K562 (cell line): ENCODE results near the gene SOX18. TPM values are rescaled to one million over a fixed set of nuclear protein-coding genes. Genes with fewer than 3 reads are reported as not detected.

Experiments used
- FOXM1 ChIP-seq, 2 experiments: fragments of 450-650 bp in 1 of 2; sonication (generic) in 1 of 2; formaldehyde crosslinking in 1 of 2; IDR thresholded peaks; 2 replicates each; pipeline versions ENCODE4 v1.6.1 to v1.9.0; 2017 to 2022; ENCODE audit warnings: low read depth in 2 of 2, mild to moderate bottlenecking in 2 of 2, missing genetic modification reagents in 1 of 2, moderate library complexity in 1 of 2
- PHB ChIP-seq: fragments of 250-450 bp; sonication (Bioruptor Pico); IDR thresholded peaks from 2 replicates; pipeline ENCODE4 v1.5.0; 2021
- POLR3G ChIP-seq: IDR thresholded peaks from 2 replicates; pipeline ENCODE4 v1.6.1; 2011; ENCODE audit not compliant: insufficient read length, insufficient replicate concordance; ENCODE audit errors: extremely low read depth
- SIX5 ChIP-seq, 2 experiments: IDR thresholded peaks; 2 replicates each; pipeline ENCODE4 v1.6.1; 2011; ENCODE audit warnings: low read length in 2 of 2, borderline replicate concordance in 1 of 2, low read depth in 1 of 2, mild to moderate bottlenecking in 1 of 2, moderate library complexity in 1 of 2; ENCODE audit not compliant: insufficient read depth in 1 of 2
- SMAD1 ChIP-seq: fragments of 150-350 bp; IDR thresholded peaks from 2 replicates; pipeline ENCODE4 v1.6.1; 2014; ENCODE audit warnings: low read length, low read depth; ENCODE audit not compliant: partially characterized antibody
- SMARCE1 ChIP-seq: fragments of 450-650 bp; IDR thresholded peaks from 2 replicates; pipeline ENCODE4 v1.7.1; 2016; ENCODE audit warnings: mild to moderate bottlenecking
- STAT5A ChIP-seq: IDR thresholded peaks from 2 replicates; pipeline ENCODE4 v1.6.1; 2012; ENCODE audit warnings: low read length, inconsistent platforms, borderline replicate concordance
- SUPT5H ChIP-seq: fragments of 450-650 bp; IDR thresholded peaks from 2 replicates; pipeline ENCODE4 v1.6.1; 2016
- TAF1 ChIP-seq: IDR thresholded peaks from 2 replicates; pipeline ENCODE4 v1.6.1; 2011; ENCODE audit warnings: mild to moderate bottlenecking, low read length, moderate library complexity; ENCODE audit not compliant: insufficient read depth, control insufficient read depth, severe bottlenecking; ENCODE audit errors: extremely low read depth
- XRCC5 ChIP-seq: fragments of 200-400 bp; formaldehyde crosslinking; IDR thresholded peaks from 2 replicates; pipeline ENCODE4 v1.6.1; 2017; ENCODE audit warnings: low read depth, mild to moderate bottlenecking, low read length
- ZKSCAN1 ChIP-seq: fragments of 150-350 bp; IDR thresholded peaks from 2 replicates; pipeline ENCODE4 v1.6.1; 2016; ENCODE audit warnings: low read depth, low read length
- polyA plus RNA-seq, 8 experiments: library from polyadenylated mRNA; depleted of rRNA in 4 of 8; stranded (reverse) in 5 of 8; unstranded in 3 of 8; fragments of >200 nt; fragmentation: Nextera tagmentation in 2 of 8; fragmentation: Illumina TruSeq in 1 of 8; extraction: Ambion mirVana in 2 of 8; extraction: Trizol in 1 of 8; gene quantifications; 2 replicates each; pipeline versions ENCODE4 v1.2.1 to v1.2.3, GENCODE V29; 2011 to 2014; ENCODE audit warnings: inconsistent platforms in 1 of 8, missing spikeins in 1 of 8
- total RNA-seq, 7 experiments: library from RNA; depleted of rRNA in 6 of 7; stranded (reverse); fragments of >200 nt in 6 of 7; fragmentation: Illumina TruSeq in 2 of 7; extraction: Trizol in 2 of 7; gene quantifications; 2 replicates each; pipeline versions ENCODE4 v1.2.1 to v1.2.3, GENCODE V29; 2011 to 2021; ENCODE audit warnings: low replicate concordance in 1 of 7
- TF ChIP-seq, protein P1 (sequence below): sonication (generic); IDR thresholded peaks from 2 replicates; pipeline ENCODE4 v1.6.1; 2016
- TF ChIP-seq, protein P2 (sequence below): sonication (generic); formaldehyde crosslinking; IDR thresholded peaks from 2 replicates; pipeline ENCODE4 v1.8.1; 2023; ENCODE audit warnings: mild to moderate bottlenecking, missing genetic modification reagents
- TF ChIP-seq, protein P3 (sequence below): fragments of 450-650 bp; formaldehyde crosslinking; IDR thresholded peaks from 2 replicates; pipeline ENCODE4 v1.4.0; 2020; ENCODE audit warnings: mild to moderate bottlenecking, moderate library complexity
- TF ChIP-seq, protein P4 (sequence below): fragments of 450-650 bp; IDR thresholded peaks from 2 replicates; pipeline ENCODE4 v1.6.1; 2017; ENCODE audit warnings: antibody characterized with exemption, mild to moderate bottlenecking
- TF ChIP-seq, protein P5 (sequence below): conservative IDR thresholded peaks from 2 replicates; pipeline ENCODE4 v1.6.1; 2011; ENCODE audit warnings: low read depth, mild to moderate bottlenecking, low read length; ENCODE audit not compliant: control insufficient read depth

SOX18 gene
- total and polyA plus RNA-seq, 9 of the 15 experiments (the other 6 are each of a cell fraction or from before 2014, with no cell fraction given), result 0.15 to 19.8 (median 0.33) TPM

DNA sequence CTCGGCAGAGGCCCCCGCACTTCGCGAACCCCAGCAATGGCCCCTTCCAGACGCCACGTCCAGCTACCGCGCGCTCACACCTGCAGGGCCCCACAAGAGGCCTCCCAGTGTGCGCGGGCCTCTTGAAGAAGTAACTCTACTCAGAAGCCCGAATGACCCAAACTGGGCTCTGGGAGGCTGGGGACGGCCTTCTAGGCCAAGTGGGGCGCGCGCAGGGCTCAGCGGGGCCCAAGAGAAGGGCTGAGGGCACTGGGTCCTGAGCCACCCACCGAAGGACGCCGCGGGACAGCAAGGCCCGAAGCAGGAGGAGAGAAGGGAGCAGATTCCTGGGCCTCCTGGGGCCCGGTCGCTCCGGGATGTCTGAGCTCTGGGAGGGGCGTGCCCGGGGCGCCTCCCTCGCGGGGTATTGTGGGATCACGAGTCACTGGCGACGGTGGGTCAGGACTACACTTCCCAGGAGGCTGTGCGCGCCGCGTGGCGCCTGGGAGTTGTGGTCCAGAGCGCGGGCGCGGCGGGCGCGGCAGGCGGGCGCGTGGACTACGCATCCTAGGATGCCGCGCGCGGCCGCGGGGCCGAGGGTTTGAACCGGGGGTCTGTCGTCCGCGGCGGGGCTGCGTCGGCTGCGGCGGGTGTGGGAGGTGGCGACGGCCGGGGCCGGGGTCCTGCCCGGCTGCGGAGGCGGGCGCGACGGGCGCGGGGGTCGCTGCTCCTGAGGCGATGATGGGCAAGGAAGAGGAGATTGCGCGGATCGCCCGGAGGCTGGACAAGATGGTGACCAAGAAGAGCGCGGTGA lies 13.4 kb upstream of the SOX18 start, which contains the start of gene TCEA2 (continued):
- TF ChIP-seq, protein P1, sequence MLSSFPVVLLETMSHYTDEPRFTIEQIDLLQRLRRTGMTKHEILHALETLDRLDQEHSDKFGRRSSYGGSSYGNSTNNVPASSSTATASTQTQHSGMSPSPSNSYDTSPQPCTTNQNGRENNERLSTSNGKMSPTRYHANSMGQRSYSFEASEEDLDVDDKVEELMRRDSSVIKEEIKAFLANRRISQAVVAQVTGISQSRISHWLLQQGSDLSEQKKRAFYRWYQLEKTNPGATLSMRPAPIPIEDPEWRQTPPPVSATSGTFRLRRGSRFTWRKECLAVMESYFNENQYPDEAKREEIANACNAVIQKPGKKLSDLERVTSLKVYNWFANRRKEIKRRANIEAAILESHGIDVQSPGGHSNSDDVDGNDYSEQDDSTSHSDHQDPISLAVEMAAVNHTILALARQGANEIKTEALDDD, result no peak
- TF ChIP-seq SMARCE1 (no peak), SMAD1 (no peak), SUPT5H (peak; percentile 84), POLR3G (no peak), XRCC5 (peak; percentile 56; the same call in 1 of the 2 replicates), FOXM1 (IDR thresholded peaks at IDR 0.05; ENCODE audit: low read depth) (no peak), FOXM1 (CRISPR knock-in tag; IDR thresholded peaks at IDR 0.05; ENCODE audit: low read depth) (no peak), SIX5 (IDR thresholded peaks at IDR 0.05; ENCODE audit: borderline replicate concordance in 1 of 2, insufficient read depth in 1 of 2, low read depth in 1 of 2, low read length in 2 of 2) (peak; percentile 99 to 100), STAT5A (no peak), TAF1 (peak; percentile 69), ZKSCAN1 (no peak), PHB (CRISPR knock-in tag) (no peak)
- TF ChIP-seq, protein P2, sequence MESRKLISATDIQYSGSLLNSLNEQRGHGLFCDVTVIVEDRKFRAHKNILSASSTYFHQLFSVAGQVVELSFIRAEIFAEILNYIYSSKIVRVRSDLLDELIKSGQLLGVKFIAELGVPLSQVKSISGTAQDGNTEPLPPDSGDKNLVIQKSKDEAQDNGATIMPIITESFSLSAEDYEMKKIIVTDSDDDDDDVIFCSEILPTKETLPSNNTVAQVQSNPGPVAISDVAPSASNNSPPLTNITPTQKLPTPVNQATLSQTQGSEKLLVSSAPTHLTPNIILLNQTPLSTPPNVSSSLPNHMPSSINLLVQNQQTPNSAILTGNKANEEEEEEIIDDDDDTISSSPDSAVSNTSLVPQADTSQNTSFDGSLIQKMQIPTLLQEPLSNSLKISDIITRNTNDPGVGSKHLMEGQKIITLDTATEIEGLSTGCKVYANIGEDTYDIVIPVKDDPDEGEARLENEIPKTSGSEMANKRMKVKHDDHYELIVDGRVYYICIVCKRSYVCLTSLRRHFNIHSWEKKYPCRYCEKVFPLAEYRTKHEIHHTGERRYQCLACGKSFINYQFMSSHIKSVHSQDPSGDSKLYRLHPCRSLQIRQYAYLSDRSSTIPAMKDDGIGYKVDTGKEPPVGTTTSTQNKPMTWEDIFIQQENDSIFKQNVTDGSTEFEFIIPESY (CRISPR knock-in tag), result no peak
- TF ChIP-seq, protein P3, sequence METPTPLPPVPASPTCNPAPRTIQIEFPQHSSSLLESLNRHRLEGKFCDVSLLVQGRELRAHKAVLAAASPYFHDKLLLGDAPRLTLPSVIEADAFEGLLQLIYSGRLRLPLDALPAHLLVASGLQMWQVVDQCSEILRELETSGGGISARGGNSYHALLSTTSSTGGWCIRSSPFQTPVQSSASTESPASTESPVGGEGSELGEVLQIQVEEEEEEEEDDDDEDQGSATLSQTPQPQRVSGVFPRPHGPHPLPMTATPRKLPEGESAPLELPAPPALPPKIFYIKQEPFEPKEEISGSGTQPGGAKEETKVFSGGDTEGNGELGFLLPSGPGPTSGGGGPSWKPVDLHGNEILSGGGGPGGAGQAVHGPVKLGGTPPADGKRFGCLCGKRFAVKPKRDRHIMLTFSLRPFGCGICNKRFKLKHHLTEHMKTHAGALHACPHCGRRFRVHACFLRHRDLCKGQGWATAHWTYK (CRISPR knock-in tag), result peak; percentile 97
- TF ChIP-seq, protein P4, sequence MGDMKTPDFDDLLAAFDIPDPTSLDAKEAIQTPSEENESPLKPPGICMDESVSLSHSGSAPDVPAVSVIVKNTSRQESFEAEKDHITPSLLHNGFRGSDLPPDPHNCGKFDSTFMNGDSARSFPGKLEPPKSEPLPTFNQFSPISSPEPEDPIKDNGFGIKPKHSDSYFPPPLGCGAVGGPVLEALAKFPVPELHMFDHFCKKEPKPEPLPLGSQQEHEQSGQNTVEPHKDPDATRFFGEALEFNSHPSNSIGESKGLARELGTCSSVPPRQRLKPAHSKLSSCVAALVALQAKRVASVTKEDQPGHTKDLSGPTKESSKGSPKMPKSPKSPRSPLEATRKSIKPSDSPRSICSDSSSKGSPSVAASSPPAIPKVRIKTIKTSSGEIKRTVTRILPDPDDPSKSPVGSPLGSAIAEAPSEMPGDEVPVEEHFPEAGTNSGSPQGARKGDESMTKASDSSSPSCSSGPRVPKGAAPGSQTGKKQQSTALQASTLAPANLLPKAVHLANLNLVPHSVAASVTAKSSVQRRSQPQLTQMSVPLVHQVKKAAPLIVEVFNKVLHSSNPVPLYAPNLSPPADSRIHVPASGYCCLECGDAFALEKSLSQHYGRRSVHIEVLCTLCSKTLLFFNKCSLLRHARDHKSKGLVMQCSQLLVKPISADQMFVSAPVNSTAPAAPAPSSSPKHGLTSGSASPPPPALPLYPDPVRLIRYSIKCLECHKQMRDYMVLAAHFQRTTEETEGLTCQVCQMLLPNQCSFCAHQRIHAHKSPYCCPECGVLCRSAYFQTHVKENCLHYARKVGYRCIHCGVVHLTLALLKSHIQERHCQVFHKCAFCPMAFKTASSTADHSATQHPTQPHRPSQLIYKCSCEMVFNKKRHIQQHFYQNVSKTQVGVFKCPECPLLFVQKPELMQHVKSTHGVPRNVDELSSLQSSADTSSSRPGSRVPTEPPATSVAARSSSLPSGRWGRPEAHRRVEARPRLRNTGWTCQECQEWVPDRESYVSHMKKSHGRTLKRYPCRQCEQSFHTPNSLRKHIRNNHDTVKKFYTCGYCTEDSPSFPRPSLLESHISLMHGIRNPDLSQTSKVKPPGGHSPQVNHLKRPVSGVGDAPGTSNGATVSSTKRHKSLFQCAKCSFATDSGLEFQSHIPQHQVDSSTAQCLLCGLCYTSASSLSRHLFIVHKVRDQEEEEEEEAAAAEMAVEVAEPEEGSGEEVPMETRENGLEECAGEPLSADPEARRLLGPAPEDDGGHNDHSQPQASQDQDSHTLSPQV, result peak; percentile 97
- TF ChIP-seq, protein P5, sequence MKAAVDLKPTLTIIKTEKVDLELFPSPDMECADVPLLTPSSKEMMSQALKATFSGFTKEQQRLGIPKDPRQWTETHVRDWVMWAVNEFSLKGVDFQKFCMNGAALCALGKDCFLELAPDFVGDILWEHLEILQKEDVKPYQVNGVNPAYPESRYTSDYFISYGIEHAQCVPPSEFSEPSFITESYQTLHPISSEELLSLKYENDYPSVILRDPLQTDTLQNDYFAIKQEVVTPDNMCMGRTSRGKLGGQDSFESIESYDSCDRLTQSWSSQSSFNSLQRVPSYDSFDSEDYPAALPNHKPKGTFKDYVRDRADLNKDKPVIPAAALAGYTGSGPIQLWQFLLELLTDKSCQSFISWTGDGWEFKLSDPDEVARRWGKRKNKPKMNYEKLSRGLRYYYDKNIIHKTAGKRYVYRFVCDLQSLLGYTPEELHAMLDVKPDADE, result peak; percentile 100
